Measurements from ENCODE around the gene ZNFX1.
A peak's percentile ranks its signal among the peaks of the same experiment; 100 is the strongest.

The ZNFX1 gene

GRCh38 chr20:49228676-49229075 is 49.2 kb downstream of the ZNFX1 start:
- DNase-seq (peak; percentile 30), ATAC-seq (ENCODE audit: insufficient read depth, low read depth) (peak; percentile 49; the same call in 2 of the 3 replicates)
- Histone ChIP-seq H3K4me2 (ENCODE audit: insufficient read depth, low read length) (no peak overlapping the region), H2AFZ (ENCODE audit: low read depth, low read length) (no peak overlapping the region), H3K27me3 (ENCODE audit: insufficient read depth, low read length, poor library complexity) (no peaks in the 10 kb centered on the region), H3K36me3 (ENCODE audit: insufficient read depth, low read length) (peaks cover 81% of the 10 kb centered on the region), H3K27ac (ENCODE audit: low read length) (no peak overlapping the region), H3K4me3 (ENCODE audit: low read depth in 1 of 2, low read length in 2 of 2) (no peak overlapping the region), H3K79me2 (ENCODE audit: insufficient read depth, low read length) (no peaks in the 10 kb centered on the region), H3K9me3 (ENCODE audit: insufficient read depth, low read length, severe bottlenecking) (no peaks in the 10 kb centered on the region), H4K20me1 (ENCODE audit: insufficient read depth, low read length) (peaks cover 6% of the 10 kb centered on the region; the same call in 1 of the 2 replicates), H3K4me1 (ENCODE audit: insufficient read depth, low read length) (no peaks in the 10 kb centered on the region), H3K9ac (ENCODE audit: low read depth, low read length) (no peak overlapping the region)
- TF ChIP-seq CTCF (IDR thresholded peaks at IDR 0.05; ENCODE audit: borderline replicate concordance, extremely low read depth, low read length, poor library complexity, severe bottlenecking) (no peak), EZH2 (IDR thresholded peaks at IDR 0.05; ENCODE audit: borderline replicate concordance, low read depth, low read length, severe bottlenecking) (no peak)

GRCh38 chr20:49225896-49226295 is 52.0 kb downstream of the ZNFX1 start:
- no peak for DNase-seq
- H3K9ac ChIP-seq (ENCODE audit: low read depth, low read length) = no peak overlapping the region
- peaks cover 82% of the 10 kb centered on the region for H3K36me3 ChIP-seq (ENCODE audit: insufficient read depth, low read length)
- H3K27me3 ChIP-seq (ENCODE audit: insufficient read depth, low read length, poor library complexity) = no peaks in the 10 kb centered on the region
- no peak overlapping the region for H3K4me3 ChIP-seq (ENCODE audit: low read depth in 1 of 2, low read length in 2 of 2)
- TF ChIP-seq CTCF (IDR thresholded peaks at IDR 0.05; ENCODE audit: borderline replicate concordance, extremely low read depth, low read length, poor library complexity, severe bottlenecking) (no peak), EZH2 (IDR thresholded peaks at IDR 0.05; ENCODE audit: borderline replicate concordance, low read depth, low read length, severe bottlenecking) (no peak)
- no peak overlapping the region for H3K27ac ChIP-seq (ENCODE audit: low read length)
- peaks cover 6% of the 10 kb centered on the region; the same call in 1 of the 2 replicates for H4K20me1 ChIP-seq (ENCODE audit: insufficient read depth, low read length)
- no peaks in the 10 kb centered on the region for H3K9me3 ChIP-seq (ENCODE audit: insufficient read depth, low read length, severe bottlenecking)
- ATAC-seq (ENCODE audit: insufficient read depth, low read depth) = no peak
- H3K4me1 ChIP-seq (ENCODE audit: insufficient read depth, low read length) = peaks cover 7% of the 10 kb centered on the region; the same call in 1 of the 2 replicates
- H3K4me2 ChIP-seq (ENCODE audit: insufficient read depth, low read length) = no peak overlapping the region
- peaks cover 6% of the 10 kb centered on the region for H3K79me2 ChIP-seq (ENCODE audit: insufficient read depth, low read length)
- H2AFZ ChIP-seq (ENCODE audit: low read depth, low read length) = no peak overlapping the region

- Histone ChIP-seq H3K4me3 (ENCODE audit: low read depth in 1 of 2, low read length in 2 of 2) (peak overlapping the region; percentile 91 to 92), H3K9me3 (ENCODE audit: insufficient read depth, low read length, severe bottlenecking) (no peaks in the 10 kb centered on the region), H3K79me2 (ENCODE audit: insufficient read depth, low read length) (peaks cover 24% of the 10 kb centered on the region), H3K4me1 (ENCODE audit: insufficient read depth, low read length) (peaks cover 36% of the 10 kb centered on the region), H3K9ac (ENCODE audit: low read depth, low read length) (peak overlapping the region; percentile 78), H3K27me3 (ENCODE audit: insufficient read depth, low read length, poor library complexity) (no peaks in the 10 kb centered on the region), H2AFZ (ENCODE audit: low read depth, low read length) (peak overlapping the region; percentile 99), H3K4me2 (ENCODE audit: insufficient read depth, low read length) (peak overlapping the region; percentile 89), H3K27ac (ENCODE audit: low read length) (peak overlapping the region; percentile 90), H3K36me3 (ENCODE audit: insufficient read depth, low read length) (peaks cover 38% of the 10 kb centered on the region), H4K20me1 (ENCODE audit: insufficient read depth, low read length) (no peaks in the 10 kb centered on the region; the same call in 1 of the 2 replicates)
- no peak for DNase-seq
- TF ChIP-seq CTCF (IDR thresholded peaks at IDR 0.05; ENCODE audit: borderline replicate concordance, extremely low read depth, low read length, poor library complexity, severe bottlenecking) = no peak
- TF ChIP-seq EZH2 (IDR thresholded peaks at IDR 0.05; ENCODE audit: borderline replicate concordance, low read depth, low read length, severe bottlenecking) = no peak
- ATAC-seq (ENCODE audit: insufficient read depth, low read depth) = peak; percentile 15
These were observed 57.7 kb downstream of the ZNFX1 start for GRCh38 chr20:49219924-49220831.
